DMS79 (cell line): ENCODE measurements around the gene C1S.
A peak's percentile ranks its signal among the peaks of the same experiment; 100 is the strongest.

Source experiments
- DNase-seq: peaks from one replicate; lab custom pipeline; 2025; lab: John Stamatoyannopoulos, UW

Gene C1S

GRCh38 chr12:7075939-7076338 is 15.4 kb downstream of the C1S start:
- no peak for DNase-seq

- no peak for DNase-seq
Observed at GRCh38 chr12:7076493-7076892, 16.0 kb downstream of the C1S start.

GRCh38 chr12:7078163-7078562 is 17.6 kb downstream of the C1S start:
- no peak for DNase-seq

GRCh38 chr12:7079826-7080125 is 19.3 kb downstream of the C1S start:
- DNase-seq, result no peak

GRCh38 chr12:7081037-7081436 is 20.5 kb downstream of the C1S start:
- no peak for DNase-seq

GRCh38 chr12:7083125-7083524 is 22.6 kb downstream of the C1S start:
- DNase-seq, result no peak

GRCh38 chr12:7089196-7089871 is 28.8 kb downstream of the C1S start:
- DNase-seq, result no peak

GRCh38 chr12:7090222-7090998 is 29.9 kb downstream of the C1S start:
- DNase-seq, result no peak

- no peak for DNase-seq
Observed at GRCh38 chr12:7091171-7091570, 30.7 kb downstream of the C1S start.

- no peak for DNase-seq
Observed at GRCh38 chr12:7091660-7092228, 31.2 kb downstream of the C1S start.

- peak; percentile 46 for DNase-seq
Observed at GRCh38 chr12:7092229-7092985, 31.9 kb downstream of the C1S start, which contains the start of gene C1R. Gene C1R, minus strand, starts transcription at chr12:7092445. Its CDS starts 57 bp downstream, at chr12:7092388.

GRCh38 chr12:7092986-7093460 is 32.5 kb downstream of the C1S start:
- no peak for DNase-seq

GRCh38 chr12:7093486-7093885 is 33.0 kb downstream of the C1S start:
- no peak for DNase-seq

GRCh38 chr12:7093892-7094291 is 33.4 kb downstream of the C1S start:
- no peak for DNase-seq

GRCh38 chr12:7096006-7096932 is 35.8 kb downstream of the C1S start:
- no peak for DNase-seq

GRCh38 chr12:7096979-7097378 is 36.5 kb downstream of the C1S start:
- DNase-seq, result peak; percentile 47

GRCh38 chr12:7099290-7099996 is 38.9 kb downstream of the C1S start:
- no peak for DNase-seq

GRCh38 chr12:7100239-7100638 is 39.7 kb downstream of the C1S start:
- no peak for DNase-seq

- no peak for DNase-seq
Observed at GRCh38 chr12:7101047-7101693, 40.7 kb downstream of the C1S start.

GRCh38 chr12:7101694-7102131 is 41.2 kb downstream of the C1S start:
- DNase-seq, result no peak
